ENCODE measurements around the gene TRMT2A. TPM values are rescaled to one million over a fixed set of nuclear protein-coding genes. Genes with fewer than 3 reads are reported as not detected.

The TRMT2A gene
- total and polyA plus RNA-seq, 8 donors, result 39.3 to 60.4 (median 46.6) TPM

GRCh38 chr22:20117633-20118299 lies 740 bp upstream of the TRMT2A start:
- DNase-seq (peak in 1 of 4 donors; percentile 87), ATAC-seq (no peak)
- TF ChIP-seq CTCF (IDR thresholded peaks at IDR 0.05), result no peak
- intact Hi-C loops (cut with DNase I), result no loop called here
- H3K4me3 ChIP-seq, result peak overlapping the region; percentile 82 to 88
- peak overlapping the region in 1 of 2 donors; percentile 86 for H3K27ac ChIP-seq
- peaks cover 13 to 45% of the 10 kb centered on the region in 2 donors for H3K4me1 ChIP-seq
- H3K9me3 ChIP-seq, result no peaks in the 10 kb centered on the region
- H3K27me3 ChIP-seq, result no peaks in the 10 kb centered on the region
- peaks cover 0 to 68% of the 10 kb centered on the region in 2 donors for H3K36me3 ChIP-seq

DNA sequence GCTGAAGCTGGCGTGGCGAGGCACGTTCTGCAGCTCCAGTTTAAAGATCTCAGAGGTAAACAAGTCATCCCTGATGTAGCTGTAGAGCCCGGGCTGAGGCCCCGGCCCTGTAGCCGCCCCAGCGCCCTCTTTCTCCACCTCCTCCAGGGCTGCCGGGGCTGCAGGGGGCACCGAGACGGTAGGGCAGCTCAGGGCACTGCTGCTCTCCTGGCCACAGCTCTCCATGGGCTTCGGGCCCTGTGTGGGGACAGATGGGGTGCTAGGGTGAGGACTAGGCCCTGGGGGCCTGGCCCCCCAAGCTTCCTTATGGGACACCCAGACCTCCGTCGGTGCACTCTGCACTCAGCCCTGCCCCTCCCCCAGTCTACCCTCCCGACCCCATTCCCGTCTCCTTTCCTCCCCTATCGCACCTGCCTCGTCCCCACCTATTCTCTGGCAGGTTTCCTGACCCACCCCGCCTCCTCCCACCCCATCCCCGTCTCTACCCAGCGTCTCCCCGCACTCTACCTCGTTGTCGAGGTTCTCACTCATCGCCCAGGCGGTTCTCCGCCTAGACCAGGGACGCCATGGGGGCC lies 563 bp downstream of the TRMT2A start:
- TF ChIP-seq CTCF (IDR thresholded peaks at IDR 0.05), result no peak
- ATAC-seq (peak; percentile 1), DNase-seq (peak in 1 of 4 donors; percentile 78)
- peaks cover 0 to 71% of the 10 kb centered on the region in 2 donors for H3K36me3 ChIP-seq
- peak overlapping the region; percentile 82 to 88 for H3K4me3 ChIP-seq
- intact Hi-C loops (cut with DNase I), result no loop called here
- peak overlapping the region; percentile 61 to 86 for H3K27ac ChIP-seq
- peaks cover 13 to 45% of the 10 kb centered on the region in 2 donors for H3K4me1 ChIP-seq
- H3K9me3 ChIP-seq, result no peaks in the 10 kb centered on the region
- no peaks in the 10 kb centered on the region for H3K27me3 ChIP-seq

GRCh38 chr22:20115691-20116375 lies 1.2 kb downstream of the TRMT2A start, which contains the start of gene RANBP1:
TSS of gene RANBP1 (plus strand) at chr22:20116104. CDS start at chr22:20116185, 81 bp downstream.
- intact Hi-C loops (cut with DNase I), result no loop called here
- Histone ChIP-seq H3K9me3 (no peaks in the 10 kb centered on the region), H3K27ac (peak within 1 kb of the TSS; percentile 61 to 86), H3K4me1 (peaks cover 13 to 45% of the 10 kb centered on the region in 2 donors), H3K27me3 (no peaks in the 10 kb centered on the region), H3K4me3 (peak within 1 kb of the TSS; percentile 82 to 88), H3K36me3 (peaks cover 0 to 71% of the 10 kb centered on the region in 2 donors)
- TF ChIP-seq CTCF (IDR thresholded peaks at IDR 0.05), result no peak
- DNase-seq (peak in 1 of 4 donors; percentile 73), ATAC-seq (no peak)

GRCh38 chr22:20114506-20115475 lies 2.2 kb downstream of the TRMT2A start:
- DNase-seq (peak in 1 of 4 donors; percentile 69), ATAC-seq (no peak)
- H3K4me1 ChIP-seq, result peaks cover 13 to 36% of the 10 kb centered on the region in 2 donors
- no peaks in the 10 kb centered on the region for H3K27me3 ChIP-seq
- no peak overlapping the region for H3K4me3 ChIP-seq
- H3K9me3 ChIP-seq, result no peaks in the 10 kb centered on the region
- intact Hi-C loops (cut with DNase I), result no loop called here
- peaks cover 0 to 71% of the 10 kb centered on the region in 2 donors for H3K36me3 ChIP-seq
- TF ChIP-seq CTCF (IDR thresholded peaks at IDR 0.05), result no peak
- no peak overlapping the region for H3K27ac ChIP-seq

Data from left lung (tissue), 10 donors.